Activated CD4-positive, alpha-beta T cell treated with anti-CD3 and anti-CD28 coated beads for 4 hours (primary cell): Measurements from ENCODE around the gene SLC12A6.
A peak's percentile ranks its signal among the peaks of the same experiment; 100 is the strongest.
"Not testable (repeated sequence)": the region's sequence is repeated elsewhere in the genome, so short reads cannot be mapped to it uniquely, and the experiment has no call there.

Experiments used
- DNase-seq, 2 donors: peaks; one replicate each; pipeline ENCODE4 v3.0.0-alpha.2; 2020

Gene SLC12A6

GRCh38 chr15:34355241-34355640, 17.7 kb upstream of the SLC12A6 start:
- no peak for DNase-seq

GRCh38 chr15:34354286-34354685, 16.7 kb upstream of the SLC12A6 start:
- DNase-seq = no peak

GRCh38 chr15:34353627-34354026, 16.0 kb upstream of the SLC12A6 start:
- DNase-seq = no peak

- not testable (repeated sequence) for DNase-seq
These were observed 15.4 kb upstream of the SLC12A6 start for GRCh38 chr15:34352996-34353395.

- DNase-seq = no peak
These were observed 12.2 kb upstream of the SLC12A6 start for GRCh38 chr15:34349769-34350168.

GRCh38 chr15:34348735-34349300, 11.2 kb upstream of the SLC12A6 start:
- DNase-seq = no peak

GRCh38 chr15:34347951-34348638, 10.5 kb upstream of the SLC12A6 start:
- DNase-seq = no peak

- peak; percentile 90 to 96 for DNase-seq
These were observed 5.4 kb upstream of the SLC12A6 start, which contains the start of the genes NOP10 and NUTM1 for GRCh38 chr15:34342737-34343575. TSS of gene NOP10 (minus strand) at chr15:34343136. CDS start at chr15:34343073, 63 bp downstream. TSS of gene NUTM1 (plus strand) at chr15:34343315. CDS start at chr15:34343697, 382 bp downstream.

GRCh38 chr15:34342213-34342736, 4.7 kb upstream of the SLC12A6 start:
- not testable (repeated sequence) for DNase-seq

GRCh38 chr15:34341381-34342212, 4.0 kb upstream of the SLC12A6 start:
- DNase-seq = no peak

- DNase-seq = no peak
These were observed 2.4 kb upstream of the SLC12A6 start for GRCh38 chr15:34339946-34340345.

GRCh38 chr15:34338347-34338746, 766 bp upstream of the SLC12A6 start:
- DNase-seq = no peak

- DNase-seq = peak; percentile 23 to 35
These were observed 507 bp downstream of the SLC12A6 start for GRCh38 chr15:34336991-34337556.

GRCh38 chr15:34336231-34336990, 1.2 kb downstream of the SLC12A6 start:
- DNase-seq = no peak

- no peak for DNase-seq
These were observed 2.2 kb downstream of the SLC12A6 start for GRCh38 chr15:34335176-34336032.

- no peak for DNase-seq
These were observed 2.9 kb downstream of the SLC12A6 start for GRCh38 chr15:34334672-34335071.

- no peak for DNase-seq
These were observed 4.9 kb downstream of the SLC12A6 start for GRCh38 chr15:34332553-34333120.

GRCh38 chr15:34331809-34332208, 5.8 kb downstream of the SLC12A6 start:
- DNase-seq = no peak

GRCh38 chr15:34330279-34330678, 7.3 kb downstream of the SLC12A6 start:
- no peak for DNase-seq

- DNase-seq = no peak
These were observed 8.6 kb downstream of the SLC12A6 start for GRCh38 chr15:34329006-34329405.
